Skeletal muscle tissue (tissue), 4 donors: ENCODE results near the gene NRXN2. TPM values are rescaled to one million over a fixed set of nuclear protein-coding genes. Genes with fewer than 3 reads are reported as not detected.
"Not testable (repeated sequence)": the region's sequence is repeated elsewhere in the genome, so short reads cannot be mapped to it uniquely, and the experiment has no call there.

Experiments used
- H3K27ac ChIP-seq: one replicate; pipeline ENCODE4 v1.7.0; 2013; ENCODE audit warnings: mild to moderate bottlenecking, low read depth, low read length, inconsistent platforms
- H3K27me3 ChIP-seq, 3 donors: one replicate each; pipeline ENCODE4 v1.7.0; 2013; ENCODE audit warnings: low read length in 3 of 3; ENCODE audit not compliant: control insufficient read depth in 3 of 3, insufficient read depth in 3 of 3
- H3K36me3 ChIP-seq, 3 donors: one replicate each; pipeline ENCODE4 v1.7.0; 2013; ENCODE audit warnings: low read length in 3 of 3; ENCODE audit not compliant: control insufficient read depth in 3 of 3, insufficient read depth in 3 of 3
- H3K4me1 ChIP-seq, 3 donors: one replicate each; pipeline ENCODE4 v1.7.0; 2013; ENCODE audit warnings: low read length in 3 of 3, mild to moderate bottlenecking in 3 of 3; ENCODE audit not compliant: control insufficient read depth in 3 of 3, insufficient read depth in 3 of 3
- H3K4me3 ChIP-seq, 3 donors: one replicate each; pipeline ENCODE4 v1.7.0; 2013; ENCODE audit warnings: low read length in 3 of 3
- H3K9ac ChIP-seq, 3 donors: one replicate each; pipeline ENCODE4 v1.7.0; 2013; ENCODE audit warnings: low read length in 3 of 3, mild to moderate bottlenecking in 3 of 3, moderate library complexity in 2 of 3, low read depth in 1 of 3
- H3K9me3 ChIP-seq, 3 donors: one replicate each; pipeline ENCODE4 v1.7.0; 2013; ENCODE audit warnings: low read length in 3 of 3; ENCODE audit not compliant: control insufficient read depth in 3 of 3
- total RNA-seq: library from RNA; depleted of rRNA; stranded (reverse); fragments of >200 nt; gene quantifications from one replicate; pipeline ENCODE4 v1.2.3, GENCODE V29; 2014
- donor health status: Osteomylitis.

Gene NRXN2
- total RNA-seq, 1 donor from 2014 or later, result 9.4 TPM

GRCh38 chr11:64566042-64566914, 156.7 kb downstream of the NRXN2 start:
- Histone ChIP-seq H3K4me3 (peak overlapping the region in 1 of 3 donors; percentile 22), H3K27me3 (no peaks in the 10 kb centered on the region)

DNA sequence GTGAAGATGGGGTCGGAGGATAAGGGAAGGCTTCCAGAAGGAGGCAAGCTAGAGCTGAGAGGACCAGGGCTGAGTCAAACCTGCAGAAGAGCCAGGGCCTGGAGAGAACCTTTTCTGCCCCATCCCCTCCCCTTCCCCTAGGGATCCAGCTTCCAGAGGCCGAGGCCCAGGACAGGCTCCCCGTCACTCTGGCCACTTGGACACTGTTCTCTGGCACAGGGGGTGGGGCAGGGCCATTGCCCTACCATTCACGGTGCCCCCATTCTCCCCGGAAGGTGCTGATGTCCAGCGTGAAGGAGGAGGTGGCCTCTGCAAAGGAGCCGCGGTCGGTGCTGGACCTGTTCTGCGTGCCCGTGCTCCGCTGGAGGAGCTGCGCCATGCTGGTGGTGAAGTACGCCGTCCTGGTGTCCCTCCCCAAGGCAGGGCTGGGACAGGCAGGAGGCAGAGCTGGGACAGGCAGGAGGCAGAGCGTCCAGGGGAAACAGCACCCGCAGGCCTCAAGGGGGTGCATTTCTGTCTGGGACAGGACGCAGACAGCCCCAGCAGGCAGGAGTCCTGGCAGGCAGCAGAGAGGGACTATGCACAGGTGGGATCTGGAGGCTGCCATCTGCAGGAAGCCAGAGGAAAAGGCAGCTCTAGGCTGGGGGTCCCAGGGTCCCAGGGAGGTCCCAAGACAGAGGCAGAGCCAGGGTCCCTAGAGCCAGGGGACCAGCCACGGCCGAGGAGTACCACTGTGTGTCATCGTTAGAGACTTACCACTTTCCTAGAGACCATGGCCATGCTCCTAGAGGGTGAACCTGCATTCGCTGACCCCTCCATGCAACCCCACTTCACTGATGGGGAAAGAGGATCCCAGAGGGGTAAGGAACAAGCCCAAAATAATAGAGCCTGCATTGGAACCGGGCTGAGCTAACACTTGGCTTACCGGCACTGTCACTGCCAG, 157.8 kb downstream of the NRXN2 start:
- H3K4me3 ChIP-seq, result no peak overlapping the region
- H3K27me3 ChIP-seq, result peaks cover 0 to 6% (median 6%) of the 10 kb centered on the region in 3 donors
- no peaks in the 10 kb centered on the region for H3K9me3 ChIP-seq
- no peaks in the 10 kb centered on the region for H3K36me3 ChIP-seq
- H3K4me1 ChIP-seq, result peaks cover 0 to 3% (median 0%) of the 10 kb centered on the region in 3 donors
- no peak overlapping the region for H3K27ac ChIP-seq
- H3K9ac ChIP-seq, result no peak overlapping the region

More at GRCh38 chr11:64566042-64566914, 156.7 kb downstream of the NRXN2 start:
- Histone ChIP-seq H3K9me3 (no peaks in the 10 kb centered on the region), H3K4me1 (peaks cover 0 to 3% (median 0%) of the 10 kb centered on the region in 3 donors), H3K9ac (no peak overlapping the region), H3K36me3 (no peaks in the 10 kb centered on the region), H3K27ac (no peak overlapping the region)

- Histone ChIP-seq H3K4me1 (peaks cover 0 to 3% (median 0%) of the 10 kb centered on the region in 3 donors), H3K4me3 (no peak overlapping the region), H3K36me3 (no peaks in the 10 kb centered on the region)
Observed at GRCh38 chr11:64564419-64564818, 158.6 kb downstream of the NRXN2 start.

DNA sequence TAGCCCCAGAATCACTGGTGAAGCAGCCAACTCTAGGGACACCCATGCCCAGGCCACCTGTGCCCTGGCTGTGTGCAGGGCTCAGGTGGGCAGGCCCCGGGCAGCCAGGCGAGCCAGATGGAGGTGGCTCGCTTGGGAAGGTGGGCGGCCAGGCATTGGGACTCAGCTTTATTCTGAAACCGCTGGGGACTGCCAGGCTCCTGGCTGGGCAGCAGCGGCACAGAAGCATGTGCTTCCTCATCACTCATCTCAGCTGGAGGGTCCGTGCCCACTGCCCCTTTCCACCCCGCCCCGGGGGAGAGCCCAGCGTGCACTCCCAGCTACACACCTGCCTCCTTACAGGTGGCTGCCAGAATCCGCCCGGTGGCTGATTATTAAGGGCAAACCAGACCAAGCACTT, 159.0 kb downstream of the NRXN2 start:
- Histone ChIP-seq H3K36me3 (no peaks in the 10 kb centered on the region), H3K27me3 (peaks cover 0 to 15% (median 7%) of the 10 kb centered on the region in 3 donors), H3K9ac (no peak overlapping the region), H3K4me1 (peaks cover 0 to 3% (median 0%) of the 10 kb centered on the region in 3 donors), H3K9me3 (no peaks in the 10 kb centered on the region), H3K4me3 (no peak overlapping the region), H3K27ac (no peak overlapping the region)

More at GRCh38 chr11:64564419-64564818, 158.6 kb downstream of the NRXN2 start:
- Histone ChIP-seq H3K27me3 (peaks cover 0 to 14% (median 7%) of the 10 kb centered on the region in 3 donors), H3K9ac (no peak overlapping the region), H3K27ac (no peak overlapping the region), H3K9me3 (no peaks in the 10 kb centered on the region)

DNA sequence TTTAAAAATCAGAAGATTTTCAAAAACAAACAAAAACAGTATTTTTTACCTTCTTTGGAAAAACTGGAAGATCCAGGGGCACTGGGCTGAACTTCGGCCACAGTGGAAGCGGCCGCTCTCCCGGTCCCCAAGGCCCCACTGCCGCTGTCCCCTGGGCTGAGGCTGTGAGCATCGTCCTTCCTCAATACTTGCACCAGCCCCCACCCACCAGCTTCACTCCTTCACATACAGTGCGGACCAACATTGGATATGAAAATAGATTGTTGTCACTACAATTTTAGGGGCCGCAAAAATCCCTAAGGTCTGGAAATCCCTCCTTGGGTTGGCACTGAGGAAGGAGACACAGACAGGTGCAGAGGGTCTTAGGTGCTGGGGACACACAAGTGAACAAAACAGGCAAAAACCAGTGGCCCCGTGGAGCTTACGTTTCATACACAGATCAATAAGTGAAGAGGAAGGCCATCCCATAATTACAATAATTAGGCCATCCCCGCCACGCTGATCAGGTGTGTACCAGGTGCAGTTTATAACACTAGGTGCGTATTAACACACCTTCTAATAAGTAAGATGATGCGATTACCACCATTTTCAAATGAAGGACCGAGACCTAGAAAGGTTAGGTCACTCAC, 160.2 kb downstream of the NRXN2 start:
- no peak overlapping the region for H3K9ac ChIP-seq
- no peaks in the 10 kb centered on the region for H3K36me3 ChIP-seq
- no peak overlapping the region for H3K4me3 ChIP-seq
- no peaks in the 10 kb centered on the region for H3K9me3 ChIP-seq
- H3K27ac ChIP-seq, result no peak overlapping the region
- peaks cover 0 to 3% (median 0%) of the 10 kb centered on the region in 3 donors for H3K4me1 ChIP-seq
- peaks cover 0 to 21% (median 10%) of the 10 kb centered on the region in 3 donors for H3K27me3 ChIP-seq

- Histone ChIP-seq H3K4me1 (peaks cover 0 to 3% (median 0%) of the 10 kb centered on the region in 3 donors), H3K4me3 (no peak overlapping the region), H3K36me3 (no peaks in the 10 kb centered on the region)
Observed at GRCh38 chr11:64561984-64562722, 160.8 kb downstream of the NRXN2 start.

DNA sequence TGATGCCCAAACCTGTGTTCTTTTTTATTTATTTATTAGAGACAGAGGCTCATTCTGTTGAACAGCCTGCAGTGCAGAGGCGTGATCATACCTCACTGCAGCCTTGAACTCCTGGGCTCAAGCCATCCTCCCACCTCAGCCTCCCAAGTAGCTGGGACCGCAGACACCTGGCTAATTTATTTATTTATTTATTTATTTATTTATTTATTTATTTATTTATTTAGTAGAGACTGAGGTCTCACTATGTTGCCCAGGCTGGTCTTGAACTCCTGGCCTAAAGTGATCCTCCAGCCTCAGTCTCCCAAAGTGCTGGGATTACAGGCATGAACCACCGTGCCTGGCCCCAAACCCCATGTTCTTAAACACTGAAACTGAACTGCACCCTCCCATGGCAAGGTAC, 161.6 kb downstream of the NRXN2 start:
- not testable (repeated sequence) for H3K9me3 ChIP-seq, H3K9ac ChIP-seq, H3K27ac ChIP-seq, H3K4me1 ChIP-seq, H3K36me3 ChIP-seq, H3K4me3 ChIP-seq
- H3K27me3 ChIP-seq, result peaks cover 0 to 21% (median 10%) of the 10 kb centered on the region in 3 donors

More at GRCh38 chr11:64561984-64562722, 160.8 kb downstream of the NRXN2 start:
- Histone ChIP-seq H3K27ac (no peak overlapping the region), H3K27me3 (peaks cover 0 to 21% (median 10%) of the 10 kb centered on the region in 3 donors), H3K9ac (no peak overlapping the region), H3K9me3 (no peaks in the 10 kb centered on the region)

- H3K27me3 ChIP-seq, result peaks cover 0 to 21% (median 10%) of the 10 kb centered on the region in 3 donors
- H3K27ac ChIP-seq, result no peak overlapping the region
- H3K36me3 ChIP-seq, result no peaks in the 10 kb centered on the region
- H3K9me3 ChIP-seq, result no peaks in the 10 kb centered on the region
- H3K9ac ChIP-seq, result no peak overlapping the region
- no peaks in the 10 kb centered on the region for H3K4me1 ChIP-seq
- H3K4me3 ChIP-seq, result no peak overlapping the region
Observed at GRCh38 chr11:64560941-64561340, 162.1 kb downstream of the NRXN2 start.
